Measurements from ENCODE around the gene CENPQ.

The CENPQ gene

DNA sequence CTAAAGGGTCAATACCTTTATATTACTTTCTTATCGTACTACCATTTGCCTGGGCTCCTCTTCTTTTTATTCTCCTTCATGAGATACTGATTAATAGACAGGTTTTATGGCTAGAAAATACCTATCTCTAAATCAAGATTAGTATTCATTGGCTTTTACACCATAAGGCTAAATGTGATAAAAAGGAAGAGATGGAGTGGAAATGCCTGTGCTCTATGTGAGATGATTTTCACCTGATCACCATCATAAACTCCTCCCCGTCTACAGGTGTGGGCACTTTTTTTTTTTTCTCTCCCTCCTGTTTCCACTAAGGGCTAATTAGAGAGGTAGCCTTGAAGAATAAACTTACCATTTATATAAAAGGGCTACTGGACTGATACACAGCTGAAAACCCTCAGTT, 36.5 kb downstream of the CENPQ start, which contains the start of gene GLYATL3:
TSS of gene GLYATL3 (plus strand) at position 301 of the 400 bp plus-strand sequence. CDS start 12,068 bp downstream, outside the sequence.
- no peak within 1 kb of the TSS for H3K4me3 ChIP-seq (ENCODE audit: extremely low read depth, insufficient read depth, low read length, poor library complexity, severe bottlenecking)
- no CpG with 5 or more reads among the region's 2 CpGs for WGBS, 2 experiments (ENCODE audit: insufficient coverage in 2 of 2)

DNA sequence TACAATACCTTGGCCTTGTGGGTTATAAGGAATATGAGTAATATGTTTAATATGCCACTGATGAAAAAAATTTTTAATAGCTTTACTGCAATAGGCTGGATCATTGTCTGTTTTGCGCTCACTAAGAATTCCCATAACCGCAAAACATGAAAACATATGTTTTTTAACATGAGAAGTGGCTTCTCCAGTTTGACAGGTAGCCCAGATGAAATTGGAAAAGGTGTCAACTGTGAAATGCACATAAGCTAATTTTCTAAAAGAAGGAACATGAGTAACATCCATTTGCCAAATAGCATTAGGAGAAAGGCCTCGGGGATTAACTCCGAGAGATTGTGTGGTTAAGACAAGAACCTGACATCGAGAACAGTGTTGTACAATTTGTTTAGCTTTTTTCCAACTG, 41.5 kb downstream of the CENPQ start:
- H3K27ac ChIP-seq (ENCODE audit: low read depth, low read length, severe bottlenecking), result no peak overlapping the region
- H3K36me3 ChIP-seq (ENCODE audit: control insufficient read depth, insufficient read depth, low read length), result no peaks in the 10 kb centered on the region
- H3K4me1 ChIP-seq (ENCODE audit: control insufficient read depth, insufficient read depth, low read length, poor library complexity, severe bottlenecking), result no peaks in the 10 kb centered on the region
- H3K4me3 ChIP-seq (ENCODE audit: extremely low read depth, insufficient read depth, low read length, poor library complexity, severe bottlenecking), result no peak overlapping the region
- H3K9me3 ChIP-seq (ENCODE audit: control insufficient read depth, low read length), result no peaks in the 10 kb centered on the region
- 87 to 90% methylated on average over 3 to 5 of the region's 5 CpGs for WGBS, 2 experiments (ENCODE audit: insufficient coverage in 2 of 2)

More for the DNA sequence above, 36.5 kb downstream of the CENPQ start, which contains the start of gene GLYATL3:
- no peak within 1 kb of the TSS for H3K27ac ChIP-seq (ENCODE audit: low read depth, low read length, severe bottlenecking)
- peaks cover 5% of the 10 kb centered on the region for H3K36me3 ChIP-seq (ENCODE audit: control insufficient read depth, insufficient read depth, low read length)
- no peaks in the 10 kb centered on the region for H3K4me1 ChIP-seq (ENCODE audit: control insufficient read depth, insufficient read depth, low read length, poor library complexity, severe bottlenecking)
- H3K9me3 ChIP-seq (ENCODE audit: control insufficient read depth, low read length), result no peaks in the 10 kb centered on the region

GRCh38 chr6:49506569-49507111, 43.5 kb downstream of the CENPQ start:
- no peak overlapping the region for H3K27ac ChIP-seq (ENCODE audit: low read depth, low read length, severe bottlenecking)
- WGBS, 2 experiments (ENCODE audit: insufficient coverage in 2 of 2), result 100% methylated on average over 1 of the region's 5 CpGs
- H3K36me3 ChIP-seq (ENCODE audit: control insufficient read depth, insufficient read depth, low read length), result no peaks in the 10 kb centered on the region
- no peaks in the 10 kb centered on the region for H3K9me3 ChIP-seq (ENCODE audit: control insufficient read depth, low read length)
- no peak overlapping the region for H3K4me3 ChIP-seq (ENCODE audit: extremely low read depth, insufficient read depth, low read length, poor library complexity, severe bottlenecking)
- H3K4me1 ChIP-seq (ENCODE audit: control insufficient read depth, insufficient read depth, low read length, poor library complexity, severe bottlenecking), result no peaks in the 10 kb centered on the region

- H3K27ac ChIP-seq (ENCODE audit: low read depth, low read length, severe bottlenecking), result no peak overlapping the region
- 83% methylated on average over 2 of the region's 3 CpGs; no CpG with 5 or more reads in 1 of the 2 experiments for WGBS, 2 experiments (ENCODE audit: insufficient coverage in 2 of 2)
- no peak overlapping the region for H3K4me3 ChIP-seq (ENCODE audit: extremely low read depth, insufficient read depth, low read length, poor library complexity, severe bottlenecking)
- H3K4me1 ChIP-seq (ENCODE audit: control insufficient read depth, insufficient read depth, low read length, poor library complexity, severe bottlenecking), result no peaks in the 10 kb centered on the region
- no peaks in the 10 kb centered on the region for H3K36me3 ChIP-seq (ENCODE audit: control insufficient read depth, insufficient read depth, low read length)
- H3K9me3 ChIP-seq (ENCODE audit: control insufficient read depth, low read length), result no peaks in the 10 kb centered on the region
Measured at GRCh38 chr6:49509342-49509741, 46.2 kb downstream of the CENPQ start.

GRCh38 chr6:49513153-49513989, 50.2 kb downstream of the CENPQ start:
- no peaks in the 10 kb centered on the region for H3K9me3 ChIP-seq (ENCODE audit: control insufficient read depth, low read length)
- H3K4me3 ChIP-seq (ENCODE audit: extremely low read depth, insufficient read depth, low read length, poor library complexity, severe bottlenecking), result no peak overlapping the region
- H3K27ac ChIP-seq (ENCODE audit: low read depth, low read length, severe bottlenecking), result no peak overlapping the region
- no peaks in the 10 kb centered on the region for H3K4me1 ChIP-seq (ENCODE audit: control insufficient read depth, insufficient read depth, low read length, poor library complexity, severe bottlenecking)
- WGBS, 2 experiments (ENCODE audit: insufficient coverage in 2 of 2), result 100% methylated on average over 1 of the region's 2 CpGs
- H3K36me3 ChIP-seq (ENCODE audit: control insufficient read depth, insufficient read depth, low read length), result no peaks in the 10 kb centered on the region

DNA sequence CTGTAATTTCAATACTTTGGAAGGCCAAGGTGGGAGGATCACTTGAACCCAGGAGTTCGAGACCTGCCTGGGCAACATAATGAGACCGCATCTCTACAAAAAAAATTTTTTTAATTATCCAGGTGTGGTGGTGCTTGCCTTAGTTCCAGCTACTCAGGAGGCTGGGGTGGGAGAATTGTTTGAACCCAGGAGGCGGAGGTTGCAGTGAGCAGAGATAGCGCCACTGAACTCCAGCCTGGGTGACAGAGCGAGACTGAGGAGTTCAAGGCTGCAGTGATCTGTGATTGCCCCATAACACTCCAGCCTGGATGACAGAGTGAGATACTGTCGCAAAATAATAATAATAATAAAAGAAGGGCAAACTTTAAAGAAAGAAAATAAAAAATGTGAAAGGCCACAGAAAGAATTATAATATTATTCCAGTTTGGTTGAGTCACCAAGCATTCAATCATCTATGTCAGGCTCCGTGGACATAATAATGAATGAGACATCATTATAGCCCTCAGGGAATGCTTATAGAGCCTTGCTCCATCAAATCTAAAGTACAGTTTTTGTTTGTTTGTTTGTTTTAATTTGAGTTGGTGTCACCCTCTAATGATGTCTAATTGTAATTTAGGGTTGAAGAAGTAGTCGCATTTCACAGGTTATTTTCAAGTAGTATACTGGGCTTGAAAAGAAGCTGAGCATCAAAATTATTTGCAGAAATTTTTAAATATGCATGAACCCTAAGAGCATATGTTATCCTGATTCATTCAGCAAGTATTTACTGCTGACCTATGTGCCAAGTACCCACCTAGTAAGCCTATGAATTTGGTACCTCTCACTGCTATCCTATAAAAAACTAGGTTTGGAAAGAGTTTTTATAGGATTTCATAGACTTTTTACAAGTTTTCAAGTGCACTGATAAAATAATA, 51.7 kb downstream of the CENPQ start:
- H3K4me3 ChIP-seq (ENCODE audit: extremely low read depth, insufficient read depth, low read length, poor library complexity, severe bottlenecking), result no peak overlapping the region
- H3K27ac ChIP-seq (ENCODE audit: low read depth, low read length, severe bottlenecking), result no peak overlapping the region
- H3K4me1 ChIP-seq (ENCODE audit: control insufficient read depth, insufficient read depth, low read length, poor library complexity, severe bottlenecking), result no peaks in the 10 kb centered on the region
- 100% methylated on average over 1 of the region's 8 CpGs for WGBS, 2 experiments (ENCODE audit: insufficient coverage in 2 of 2)
- no peaks in the 10 kb centered on the region for H3K36me3 ChIP-seq (ENCODE audit: control insufficient read depth, insufficient read depth, low read length)
- no peaks in the 10 kb centered on the region for H3K9me3 ChIP-seq (ENCODE audit: control insufficient read depth, low read length)

DNA sequence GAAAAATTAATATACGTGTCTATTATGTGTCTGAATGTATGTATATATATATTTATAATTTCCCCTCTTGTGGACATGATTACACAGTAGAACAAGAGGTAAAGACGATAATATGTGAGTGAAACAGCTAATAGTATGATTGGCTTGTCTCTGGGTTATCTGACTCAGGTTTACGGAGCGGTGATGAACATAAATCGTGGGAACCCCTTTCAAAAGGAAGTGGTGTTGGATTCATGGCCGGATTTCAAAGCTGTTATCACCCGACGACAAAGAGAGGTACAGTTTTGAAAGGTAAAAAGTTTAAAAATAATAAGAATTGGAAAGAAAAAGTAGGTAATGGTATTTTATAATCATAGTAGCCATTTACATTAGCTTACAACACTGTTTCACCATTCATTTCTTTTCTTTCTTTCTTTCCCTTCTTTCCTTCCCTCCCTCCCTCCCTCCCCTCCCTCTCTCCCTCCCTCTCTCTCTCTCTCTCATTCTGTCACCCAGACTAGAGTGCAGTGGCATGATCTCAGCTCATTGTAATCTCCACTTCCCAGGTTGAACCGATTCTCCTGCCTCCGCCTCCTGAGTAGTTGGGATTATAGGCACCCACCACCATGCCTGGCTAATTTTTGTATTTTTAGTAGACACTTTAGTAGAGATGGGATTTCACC, 52.4 kb downstream of the CENPQ start:
- Histone ChIP-seq H3K9me3 (ENCODE audit: control insufficient read depth, low read length) (no peaks in the 10 kb centered on the region), H3K4me3 (ENCODE audit: extremely low read depth, insufficient read depth, low read length, poor library complexity, severe bottlenecking) (no peak overlapping the region), H3K4me1 (ENCODE audit: control insufficient read depth, insufficient read depth, low read length, poor library complexity, severe bottlenecking) (no peaks in the 10 kb centered on the region), H3K36me3 (ENCODE audit: control insufficient read depth, insufficient read depth, low read length) (no peaks in the 10 kb centered on the region), H3K27ac (ENCODE audit: low read depth, low read length, severe bottlenecking) (no peak overlapping the region)
- 91 to 92% methylated on average over 4 of the region's 10 CpGs for WGBS, 2 experiments (ENCODE audit: insufficient coverage in 2 of 2)

- Histone ChIP-seq H3K4me1 (ENCODE audit: control insufficient read depth, insufficient read depth, low read length, poor library complexity, severe bottlenecking) (no peaks in the 10 kb centered on the region), H3K4me3 (ENCODE audit: extremely low read depth, insufficient read depth, low read length, poor library complexity, severe bottlenecking) (no peak overlapping the region), H3K36me3 (ENCODE audit: control insufficient read depth, insufficient read depth, low read length) (no peaks in the 10 kb centered on the region), H3K27ac (ENCODE audit: low read depth, low read length, severe bottlenecking) (no peak overlapping the region), H3K9me3 (ENCODE audit: control insufficient read depth, low read length) (no peaks in the 10 kb centered on the region)
- WGBS, 2 experiments (ENCODE audit: insufficient coverage in 2 of 2), result 84 to 85% methylated on average over 3 to 4 of the region's 4 CpGs
Measured at GRCh38 chr6:49516147-49516505, 53.0 kb downstream of the CENPQ start.

GRCh38 chr6:49517919-49518318, 54.7 kb downstream of the CENPQ start:
- no peak overlapping the region for H3K4me3 ChIP-seq (ENCODE audit: extremely low read depth, insufficient read depth, low read length, poor library complexity, severe bottlenecking)
- no peak overlapping the region for H3K27ac ChIP-seq (ENCODE audit: low read depth, low read length, severe bottlenecking)
- no peaks in the 10 kb centered on the region for H3K9me3 ChIP-seq (ENCODE audit: control insufficient read depth, low read length)
- no peaks in the 10 kb centered on the region for H3K36me3 ChIP-seq (ENCODE audit: control insufficient read depth, insufficient read depth, low read length)
- no peaks in the 10 kb centered on the region for H3K4me1 ChIP-seq (ENCODE audit: control insufficient read depth, insufficient read depth, low read length, poor library complexity, severe bottlenecking)
- 93 to 95% methylated on average over 2 of the region's 2 CpGs for WGBS, 2 experiments (ENCODE audit: insufficient coverage in 2 of 2)

DNA sequence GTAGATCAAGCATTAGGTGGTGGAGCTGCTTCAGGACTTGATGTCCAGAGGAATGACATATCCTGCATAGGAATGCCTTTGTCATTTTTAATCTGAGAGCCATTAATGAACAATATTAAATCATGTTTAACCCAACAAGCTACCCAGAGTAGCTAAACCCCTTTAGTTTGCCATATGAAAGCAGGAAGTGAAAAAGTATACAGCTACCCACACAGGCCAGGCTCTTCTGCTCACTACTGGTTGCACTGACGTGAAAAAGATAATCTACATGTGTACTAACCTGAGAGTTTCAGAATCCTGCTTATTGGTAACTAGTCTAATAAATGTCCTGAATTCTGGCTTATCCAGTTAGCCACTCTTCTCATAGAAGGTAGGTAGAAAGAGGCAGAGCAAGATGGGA, 56.5 kb downstream of the CENPQ start:
- H3K4me1 ChIP-seq (ENCODE audit: control insufficient read depth, insufficient read depth, low read length, poor library complexity, severe bottlenecking), result no peaks in the 10 kb centered on the region
- H3K4me3 ChIP-seq (ENCODE audit: extremely low read depth, insufficient read depth, low read length, poor library complexity, severe bottlenecking), result no peak overlapping the region
- no peak overlapping the region for H3K27ac ChIP-seq (ENCODE audit: low read depth, low read length, severe bottlenecking)
- WGBS, 2 experiments (ENCODE audit: insufficient coverage in 2 of 2), result 83% methylated on average over 1 of the region's 1 CpG; no CpG with 5 or more reads in 1 of the 2 experiments
- H3K9me3 ChIP-seq (ENCODE audit: control insufficient read depth, low read length), result no peaks in the 10 kb centered on the region
- H3K36me3 ChIP-seq (ENCODE audit: control insufficient read depth, insufficient read depth, low read length), result no peaks in the 10 kb centered on the region

Measured in mesodermal cell (in vitro differentiated cells).